GM21515 (cell line): Measurements from ENCODE around the gene RIPOR2.
"Not testable (repeated sequence)": the region's sequence is repeated elsewhere in the genome, so short reads cannot be mapped to it uniquely, and the experiment has no call there.

Experiments used
- ATAC-seq: cut with Tn5 transposase; IDR thresholded peaks from one replicate; pipeline ENCODE4 v1.9.1; 2021; ENCODE audit not compliant: unreplicated experiment

Gene RIPOR2

DNA sequence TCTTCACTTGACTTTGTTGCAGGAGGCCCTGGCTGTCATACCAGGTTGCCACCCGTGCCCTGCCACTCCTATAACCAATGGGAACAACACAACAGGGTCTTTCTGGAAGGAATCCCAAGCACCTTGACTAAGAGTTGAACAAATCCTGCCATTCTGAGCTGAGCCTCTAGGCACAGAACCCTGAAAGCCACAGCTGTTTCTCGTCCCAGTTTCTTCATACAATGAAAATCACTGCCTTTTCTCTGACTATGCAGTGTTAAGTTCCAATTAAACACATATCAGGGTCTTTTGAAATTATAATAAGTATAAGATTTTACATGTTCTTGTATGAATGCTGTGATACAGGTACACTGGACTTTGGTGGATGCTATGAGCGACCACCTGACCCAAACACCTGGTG is 54.4 kb downstream of the RIPOR2 start:
- ATAC-seq, result no peak

DNA sequence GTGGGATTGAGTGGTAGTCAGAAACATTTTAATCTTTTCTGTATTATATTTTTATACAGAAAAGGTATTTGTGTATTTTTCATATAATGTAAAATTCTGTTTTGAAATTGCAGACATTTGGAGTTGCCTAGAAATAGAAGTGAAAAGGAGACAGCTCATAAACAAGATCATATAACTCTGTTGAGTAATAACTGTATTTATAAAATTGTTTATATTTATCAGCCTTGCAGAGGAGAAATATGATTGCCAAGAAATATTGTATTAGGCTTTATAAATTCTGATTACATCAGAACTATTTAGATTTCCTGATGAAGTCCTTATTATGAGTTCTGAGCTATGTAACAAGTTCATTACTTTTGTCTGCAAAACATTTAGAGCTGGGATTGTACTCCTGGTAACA is 55.3 kb downstream of the RIPOR2 start:
- no peak for ATAC-seq

DNA sequence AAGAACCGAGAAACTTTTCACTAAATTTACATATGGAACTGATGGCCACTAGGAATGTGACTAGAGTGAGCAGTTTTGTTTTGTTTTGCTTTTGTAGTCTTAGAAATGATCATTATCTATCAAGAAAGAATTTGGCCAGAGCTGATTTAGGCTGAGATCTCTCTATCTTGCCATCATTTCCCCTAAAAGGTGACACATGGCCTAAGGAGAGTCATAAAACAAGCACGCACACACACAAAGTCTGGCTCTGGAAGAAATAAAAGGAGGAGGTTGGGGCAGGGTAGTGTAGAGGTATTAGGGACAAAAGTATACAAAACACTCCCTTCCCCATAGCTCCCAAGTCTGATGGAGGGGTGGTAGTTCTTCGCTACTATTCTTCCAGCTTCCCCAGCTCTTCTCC is 56.4 kb downstream of the RIPOR2 start:
- ATAC-seq, result no peak

DNA sequence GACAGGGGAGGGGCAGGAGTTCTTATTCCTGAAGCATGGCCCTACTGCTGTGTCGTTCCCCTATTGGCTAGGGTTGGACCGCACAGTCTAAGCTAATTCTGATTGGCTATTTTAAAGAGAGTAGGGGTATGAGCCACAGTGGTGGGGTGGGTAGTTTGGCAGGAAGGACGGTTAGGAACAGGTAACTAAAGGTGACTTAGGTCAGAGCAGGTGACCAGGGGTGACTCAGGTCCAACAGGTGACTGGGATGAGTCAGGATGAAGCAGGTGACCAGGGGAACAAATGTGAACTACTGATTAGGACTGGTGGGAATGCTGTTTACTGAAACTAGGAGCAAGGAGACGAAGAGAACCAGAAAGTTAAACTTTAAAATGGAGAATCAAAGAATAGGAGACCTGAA is 58.0 kb downstream of the RIPOR2 start:
- not testable (repeated sequence) for ATAC-seq

DNA sequence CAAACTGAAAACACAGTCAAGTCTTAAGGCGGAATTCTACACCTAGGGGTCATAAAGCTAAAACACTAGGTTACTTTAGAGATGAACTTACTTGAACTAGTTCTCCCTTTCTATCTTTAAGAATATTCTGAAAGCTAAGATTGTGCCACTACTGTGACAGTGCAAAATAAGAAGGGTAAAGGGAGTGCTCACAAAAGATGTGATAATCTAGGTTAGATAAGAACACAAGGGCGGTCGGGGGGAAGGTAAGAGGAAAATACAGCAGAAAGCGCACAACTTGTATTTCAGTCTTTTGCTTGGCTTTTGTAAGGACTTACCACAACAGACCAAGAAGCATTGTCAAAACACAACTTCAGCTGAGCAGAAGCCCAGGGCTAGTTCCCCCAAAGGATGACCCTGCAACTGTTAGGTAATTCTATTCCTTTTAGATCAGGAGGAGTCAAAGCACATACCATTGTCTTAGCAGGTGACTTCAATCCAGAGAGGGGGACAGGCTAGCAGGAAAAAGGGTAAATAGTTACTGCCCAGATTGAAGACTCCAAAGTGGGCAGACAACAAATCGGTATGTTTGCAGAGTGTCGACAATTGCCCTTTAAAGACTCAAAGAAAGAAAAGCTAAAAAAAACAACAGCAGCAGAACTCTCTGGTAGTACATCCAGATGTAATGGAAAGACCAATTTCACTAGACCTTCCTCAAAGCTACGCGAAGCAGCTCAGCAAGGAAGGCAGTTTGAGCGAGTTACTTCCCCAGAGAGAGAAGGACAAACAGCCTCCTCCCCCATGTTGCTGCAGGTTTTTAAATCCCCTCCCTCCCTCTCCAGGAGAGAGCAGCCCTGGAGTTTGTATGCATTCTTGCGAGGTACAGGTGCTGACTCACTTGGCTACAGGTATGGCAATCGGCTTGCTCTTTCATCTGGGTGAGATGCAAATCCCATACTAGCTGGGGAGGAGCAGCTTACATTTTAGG is 59.0 kb downstream of the RIPOR2 start:
- ATAC-seq, result no peak

DNA sequence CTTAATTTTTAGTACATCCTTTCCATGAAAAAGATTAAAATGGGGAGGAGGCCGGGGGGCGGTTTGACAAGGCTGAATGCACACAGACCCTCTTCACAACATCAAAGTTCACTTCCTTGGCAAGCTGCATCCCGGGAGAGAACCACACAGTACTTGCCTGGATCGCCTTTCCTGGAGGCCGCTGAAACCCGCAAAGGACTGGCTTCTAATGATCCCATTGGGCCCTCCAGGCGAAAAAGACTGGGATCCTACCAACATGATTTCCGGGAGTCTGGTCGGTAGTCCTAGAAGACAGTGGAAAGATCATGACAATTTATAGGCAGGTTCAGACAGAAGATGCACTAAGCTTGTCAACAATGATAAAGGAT is 60.2 kb downstream of the RIPOR2 start:
- no peak for ATAC-seq

DNA sequence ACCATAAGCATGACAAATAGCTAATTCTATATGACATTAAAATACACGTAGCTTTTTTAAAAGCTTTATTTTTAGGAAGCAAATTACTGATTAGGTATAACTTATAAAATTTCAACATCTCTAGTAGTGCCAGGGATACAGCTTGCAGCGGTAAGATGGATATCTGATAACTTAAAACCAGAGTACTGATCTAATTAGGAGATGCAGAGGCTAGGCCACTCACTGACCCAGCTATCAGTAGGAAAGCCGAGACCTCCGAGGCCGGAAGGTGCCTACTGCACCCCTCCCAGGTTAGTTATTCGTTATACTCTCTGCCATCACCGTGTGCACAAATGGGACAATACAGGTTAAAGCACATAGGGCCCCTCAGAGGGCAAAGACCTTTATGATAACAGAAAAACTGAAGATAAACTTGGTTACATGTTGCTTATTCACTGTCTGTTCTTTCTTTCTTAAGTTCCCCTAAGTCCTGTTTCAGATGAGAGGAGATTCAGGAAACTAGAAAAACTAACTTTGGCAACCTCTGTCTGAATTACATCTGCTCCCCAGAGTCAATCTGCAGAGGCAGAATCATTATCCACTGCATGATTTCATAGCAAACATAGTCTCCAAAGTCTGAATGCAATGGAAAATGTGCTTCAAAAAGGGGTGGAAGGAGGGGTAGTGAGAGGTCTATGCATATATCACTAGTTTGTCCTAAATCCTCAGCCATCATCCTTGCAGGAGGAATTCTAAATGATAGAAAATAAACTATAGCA is 60.8 kb downstream of the RIPOR2 start:
- no peak for ATAC-seq

DNA sequence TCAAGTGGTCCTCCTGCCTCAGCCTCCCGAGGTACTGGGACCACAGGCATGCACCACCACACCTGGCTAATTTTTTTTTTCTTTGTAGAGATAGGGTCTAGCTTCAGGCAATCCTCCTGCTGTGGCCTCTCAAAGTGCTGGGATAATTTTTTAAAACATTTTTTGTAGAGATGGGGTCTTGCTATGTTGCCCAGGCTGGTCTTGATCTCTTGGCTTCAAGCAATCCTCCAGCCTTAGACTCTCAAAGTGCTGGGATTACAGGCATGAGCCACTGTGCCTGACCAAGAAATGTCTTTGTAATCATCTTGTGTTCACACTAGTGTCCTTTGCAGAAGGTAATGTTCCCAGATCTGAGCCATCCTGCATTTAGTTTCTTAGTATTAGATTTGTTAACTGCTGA is 61.6 kb downstream of the RIPOR2 start:
- no peak for ATAC-seq

DNA sequence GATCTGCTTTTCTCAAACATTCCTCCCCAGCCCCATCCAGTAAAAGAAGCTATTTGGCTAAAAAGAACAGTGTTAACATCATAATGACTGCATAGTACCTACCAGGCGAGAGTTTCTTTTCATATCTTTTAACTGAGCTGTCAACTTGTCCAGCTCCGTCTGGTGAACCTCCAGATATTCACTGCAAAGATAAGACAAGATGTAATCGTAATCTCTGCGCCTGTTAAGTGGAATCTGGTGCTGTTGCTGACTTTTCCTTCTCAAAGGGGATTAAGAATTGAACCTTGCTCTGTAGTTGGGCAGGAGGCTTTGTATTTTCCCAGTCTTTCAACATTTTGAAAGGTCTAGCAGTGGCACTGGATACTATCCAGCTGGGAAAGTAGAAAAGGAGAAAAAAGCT is 63.0 kb downstream of the RIPOR2 start:
- ATAC-seq, result no peak

DNA sequence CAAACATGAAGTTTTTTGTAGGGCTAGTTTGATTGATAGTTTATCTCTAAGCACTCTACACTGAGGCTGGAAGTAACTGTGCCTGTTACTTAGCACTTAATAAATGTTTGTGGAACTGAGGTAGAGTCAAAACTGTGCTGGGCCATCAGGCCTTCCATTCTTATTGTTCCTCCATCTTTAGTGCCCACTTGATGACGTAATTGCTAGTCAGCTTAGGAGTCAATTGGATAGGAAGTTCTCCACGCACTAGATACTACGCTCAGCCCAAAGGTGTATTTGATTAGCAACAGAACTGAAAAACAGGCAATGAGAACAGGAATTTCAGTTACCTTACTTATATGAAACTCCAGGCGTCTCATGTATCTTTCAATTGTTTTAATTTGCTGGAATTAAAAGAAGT is 67.0 kb downstream of the RIPOR2 start:
- no peak for ATAC-seq

DNA sequence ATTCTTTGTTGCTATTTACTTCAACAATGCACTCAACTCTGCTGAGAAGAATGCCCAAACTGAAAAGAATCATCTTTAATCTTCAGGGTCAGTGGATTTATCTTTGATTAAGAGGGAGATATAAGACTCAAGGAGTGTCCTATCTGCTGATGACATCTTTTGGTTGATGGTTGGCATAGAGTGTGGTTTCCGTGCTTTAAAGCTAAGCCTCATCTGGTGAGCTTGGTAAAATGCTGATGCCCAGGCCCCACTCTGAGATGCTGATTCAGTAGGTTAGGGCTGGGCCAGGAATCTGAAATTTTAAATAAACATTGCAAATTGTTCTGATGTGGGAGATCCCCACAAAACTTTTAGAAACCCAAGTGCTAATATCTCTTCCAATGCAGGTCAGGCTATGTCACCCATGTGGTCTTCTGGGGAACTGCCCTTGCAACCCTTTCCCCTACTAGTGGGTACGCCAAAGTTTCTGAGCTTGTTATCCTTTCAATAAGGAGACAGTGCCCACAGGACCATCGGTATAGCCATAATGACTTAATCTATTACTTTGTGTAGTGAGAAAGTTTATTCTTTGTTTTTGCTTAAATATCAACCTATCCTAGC is 68.6 kb downstream of the RIPOR2 start:
- no peak for ATAC-seq

DNA sequence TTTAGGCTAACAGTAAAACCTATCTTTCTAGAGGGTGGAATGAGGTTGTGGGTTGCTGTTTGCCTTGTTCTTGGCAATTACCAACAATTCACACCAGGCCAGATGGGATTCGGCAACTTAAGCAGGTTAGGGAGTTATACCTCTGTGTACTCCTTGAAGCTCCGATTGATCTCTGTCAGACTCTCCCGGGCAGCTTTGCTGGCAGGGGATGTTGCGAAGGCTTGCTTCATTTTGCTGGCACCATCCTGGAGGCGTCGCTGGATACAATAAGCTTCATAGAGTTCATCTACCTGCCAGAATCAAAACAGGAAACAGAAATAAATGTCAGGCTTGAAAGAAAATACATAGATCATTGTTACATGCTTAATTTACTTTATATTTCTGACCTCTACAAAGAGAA is 70.6 kb downstream of the RIPOR2 start:
- no peak for ATAC-seq

DNA sequence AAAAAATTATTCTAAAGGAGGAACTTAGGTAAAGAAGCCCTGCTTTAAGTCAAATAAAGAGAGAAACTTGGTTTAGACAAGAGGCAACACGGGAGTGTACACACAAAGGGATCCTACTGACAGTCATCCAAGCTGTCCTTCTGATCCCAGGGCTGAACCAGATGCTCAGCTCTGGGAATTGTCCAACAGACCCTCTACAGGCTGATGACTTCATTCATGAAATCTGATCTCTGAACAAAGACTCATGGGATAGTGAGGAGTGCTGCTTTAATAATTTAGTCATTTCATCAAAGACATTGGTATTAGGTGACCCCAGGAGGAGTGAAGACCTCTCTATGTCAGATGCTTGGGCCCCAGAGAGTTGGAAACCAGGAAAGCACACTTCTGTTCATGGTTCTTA is 71.4 kb downstream of the RIPOR2 start:
- no peak for ATAC-seq

DNA sequence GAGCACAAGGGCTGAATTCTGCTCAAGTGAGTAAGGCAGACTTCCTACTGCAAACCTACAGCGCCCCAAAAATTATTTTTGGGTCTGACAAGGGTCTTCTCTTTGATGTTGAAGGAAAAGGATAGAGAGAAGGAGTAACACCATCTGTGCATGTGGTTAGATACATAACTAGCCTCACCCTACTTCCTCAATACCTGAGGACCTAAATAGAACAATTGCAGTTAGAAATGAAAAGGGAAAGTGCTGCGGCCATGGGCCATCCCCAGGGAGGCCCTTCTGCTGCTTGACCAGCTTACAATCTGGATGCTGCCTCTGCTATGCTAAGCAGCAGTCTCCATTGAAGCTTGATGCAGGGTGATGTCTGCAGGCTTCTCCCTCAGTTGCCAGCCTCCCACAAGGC is 73.8 kb downstream of the RIPOR2 start:
- ATAC-seq, result peak; percentile 67

DNA sequence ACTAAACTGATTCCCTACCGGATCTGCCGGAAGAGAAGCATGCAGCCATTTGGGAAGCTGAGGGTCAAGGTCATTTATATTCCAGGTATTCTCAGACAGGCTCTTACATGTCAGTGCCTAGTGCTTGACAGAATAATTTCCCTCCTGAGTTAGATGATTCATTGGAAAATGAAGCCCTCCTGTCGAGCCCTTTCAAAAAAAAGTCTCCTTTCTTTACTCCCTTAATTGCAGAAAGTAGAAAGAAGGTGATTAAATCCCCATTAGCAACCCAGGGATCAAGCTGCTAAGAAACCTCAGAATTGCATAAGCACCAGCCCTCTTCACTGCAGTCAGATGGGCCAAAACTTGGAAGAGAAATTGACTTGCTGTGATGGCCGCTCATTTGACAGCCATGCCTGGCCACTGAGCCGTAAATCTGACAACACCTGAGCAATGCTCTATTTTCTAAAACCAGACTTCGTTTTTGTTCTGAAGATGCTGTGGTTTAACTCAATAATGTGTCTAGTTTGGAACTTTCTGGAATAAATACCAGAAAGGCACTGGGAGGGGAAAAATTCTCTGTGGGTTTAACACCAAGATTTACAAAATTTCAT is 76.1 kb downstream of the RIPOR2 start:
- no peak for ATAC-seq

DNA sequence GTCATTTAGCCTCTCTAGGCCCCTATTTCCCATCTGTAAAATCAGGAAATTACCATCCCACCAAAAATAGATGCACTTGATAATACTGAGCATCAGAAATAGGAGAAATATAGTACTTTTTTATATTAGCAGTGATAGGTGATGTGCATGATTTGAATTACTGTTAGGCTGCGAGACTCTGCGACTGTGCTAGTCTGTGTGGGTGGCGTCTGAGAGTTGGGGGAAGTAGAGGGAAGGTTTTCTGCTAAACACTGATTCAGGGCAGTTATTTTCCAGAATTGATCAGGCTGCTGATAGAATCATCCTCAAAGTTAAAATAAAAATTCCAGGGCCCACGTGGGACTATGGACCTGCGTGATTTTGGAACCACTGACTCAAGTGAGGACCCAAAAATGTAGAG is 76.6 kb downstream of the RIPOR2 start:
- no peak for ATAC-seq

DNA sequence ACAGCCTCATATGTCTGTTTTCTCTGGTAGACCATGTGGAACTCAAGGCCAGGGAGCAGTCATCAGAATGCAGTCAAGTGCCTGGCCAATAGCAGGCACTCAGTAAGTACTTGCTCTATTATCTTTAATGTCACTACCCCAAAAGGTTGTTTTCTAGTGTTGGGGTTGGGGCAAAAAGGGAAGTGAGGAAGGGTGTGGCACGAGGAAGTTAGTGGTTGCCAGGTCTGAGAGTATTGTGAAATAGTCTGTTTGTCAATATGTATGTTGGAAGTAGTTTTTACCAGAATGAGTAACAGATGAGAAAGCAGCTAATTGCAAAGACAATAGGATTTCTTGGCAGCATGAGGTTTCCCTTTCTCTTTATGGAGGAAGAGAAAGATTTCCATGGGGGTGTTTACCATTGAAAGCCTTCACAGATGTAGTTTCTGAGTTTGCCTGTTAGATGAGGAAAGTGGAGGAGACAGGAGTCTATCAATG is 77.5 kb downstream of the RIPOR2 start:
- ATAC-seq, result peak; percentile 63

DNA sequence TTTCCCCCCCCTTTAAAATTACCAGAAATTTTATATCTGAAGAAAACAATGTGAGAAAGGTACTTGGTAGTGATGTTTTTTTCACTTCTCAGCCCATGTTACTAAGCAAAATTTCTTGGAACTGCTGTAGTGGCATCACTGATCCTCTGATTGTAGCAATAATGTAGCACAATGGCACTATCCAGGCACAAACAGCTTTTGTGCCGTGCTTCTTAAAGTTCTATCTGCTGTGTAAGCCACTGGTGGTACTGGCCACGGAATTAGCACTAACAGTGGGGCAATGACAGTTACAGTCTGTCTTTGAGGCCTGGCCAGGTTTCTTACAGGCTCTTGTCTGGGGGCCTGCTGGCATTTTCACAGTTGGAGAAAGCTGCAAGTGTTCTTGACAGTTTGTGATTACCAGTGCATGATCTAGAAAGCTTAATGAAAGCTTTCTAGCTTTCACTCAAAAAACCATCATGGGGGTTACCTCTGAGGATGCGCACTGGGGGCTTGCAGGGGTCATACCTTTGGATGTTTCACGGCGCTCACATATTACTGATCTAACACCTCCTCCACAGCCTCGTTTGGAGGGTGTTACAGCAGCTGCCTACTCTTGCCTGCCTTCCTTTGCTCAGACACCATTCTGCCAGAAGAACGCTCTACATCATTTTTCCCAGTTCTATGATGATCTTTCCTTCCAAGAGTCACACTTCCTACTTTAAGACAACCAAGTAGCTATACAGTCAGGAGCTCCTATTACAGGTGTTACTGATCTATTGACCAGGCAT is 78.7 kb downstream of the RIPOR2 start:
- ATAC-seq, result no peak

DNA sequence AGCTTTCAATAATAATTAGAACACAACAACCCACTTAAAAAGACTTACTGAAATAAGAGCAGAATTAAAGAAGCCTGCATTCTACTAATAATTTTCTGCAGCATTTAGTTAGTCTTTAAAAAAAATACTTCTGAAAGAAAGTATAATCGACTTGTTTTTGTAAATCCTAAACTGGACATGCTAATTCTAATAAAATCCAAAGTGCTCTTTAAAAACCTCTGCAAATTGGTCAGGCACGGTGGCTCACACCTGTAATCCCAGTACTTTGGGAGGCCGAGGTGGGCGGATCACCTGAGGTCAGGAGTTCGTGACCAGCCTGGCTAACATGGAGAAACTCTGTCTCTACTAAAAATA is 79.5 kb downstream of the RIPOR2 start:
- ATAC-seq, result no peak

DNA sequence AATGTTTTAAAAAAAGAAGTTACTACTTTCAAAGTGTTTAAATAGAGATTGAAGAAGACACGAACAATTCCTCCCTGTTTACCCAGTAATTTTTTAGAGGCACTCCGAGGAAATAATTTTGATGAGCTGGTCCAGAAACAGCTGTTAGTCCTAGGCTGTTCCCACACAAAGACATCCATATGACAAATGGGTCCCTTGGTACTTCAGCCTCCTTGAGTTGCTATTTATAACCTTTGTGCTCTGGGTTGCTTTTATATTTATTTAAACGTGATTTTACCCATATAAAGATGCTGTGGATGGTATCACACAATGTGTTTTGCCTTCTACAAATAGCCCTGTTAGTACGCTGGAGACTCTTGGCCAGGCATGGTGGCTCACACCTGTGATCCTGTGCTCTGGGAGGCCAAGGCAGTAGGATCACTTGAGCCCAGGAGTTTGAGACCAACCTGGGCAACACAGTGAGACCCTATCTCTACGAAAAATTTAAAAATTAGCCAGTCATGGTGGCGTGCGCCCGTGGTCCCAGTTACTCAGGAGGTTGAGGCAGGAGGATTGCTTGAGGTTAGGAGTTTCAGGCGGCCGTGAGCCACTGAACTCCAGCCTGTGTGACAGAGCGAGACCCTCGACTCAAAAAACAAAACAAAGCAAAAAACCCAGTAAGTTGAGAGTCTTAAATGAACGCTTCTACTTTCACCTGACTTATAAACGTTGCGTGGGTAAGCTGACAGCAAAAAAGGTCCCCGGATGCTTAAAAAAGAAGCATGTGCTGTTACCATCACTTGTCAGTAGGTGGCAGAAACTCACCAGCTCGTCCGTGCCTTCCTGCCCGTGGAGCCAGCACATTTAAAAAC is 80.1 kb downstream of the RIPOR2 start:
- ATAC-seq, result no peak
